Fibroblast of lung (primary cell): ENCODE data around the gene AP4B1. TPM values are rescaled to one million over a fixed set of nuclear protein-coding genes. Genes with fewer than 3 reads are reported as not detected.

ENCODE experiments used
- DNase-seq, 2 donors: peaks; one replicate each; pipeline versions ENCODE4 v3.0.0 to v3.0.0-alpha.2; 2010; ENCODE audit warnings: low read depth in 2 of 2
- H2AFZ ChIP-seq: 2 replicates; pipeline ENCODE4 v1.5.1; 2012; ENCODE audit warnings: low read length, control low read depth, inconsistent platforms
- H3K27ac ChIP-seq: 2 replicates; pipeline ENCODE4 v1.5.1; 2011; ENCODE audit warnings: low read length, control low read depth; ENCODE audit not compliant: insufficient read depth
- H3K27me3 ChIP-seq: 2 replicates; pipeline ENCODE4 v1.5.1; 2011; ENCODE audit warnings: mild to moderate bottlenecking, low read length; ENCODE audit not compliant: control insufficient read depth, insufficient read depth
- H3K36me3 ChIP-seq: 2 replicates; pipeline ENCODE4 v1.5.1; 2011; ENCODE audit warnings: low read length; ENCODE audit not compliant: control insufficient read depth, insufficient read depth
- H3K4me1 ChIP-seq: 2 replicates; pipeline ENCODE4 v1.5.1; 2011; ENCODE audit warnings: low read length; ENCODE audit not compliant: control insufficient read depth, insufficient read depth; ENCODE audit errors: extremely low read depth
- H3K4me2 ChIP-seq: 2 replicates; pipeline ENCODE4 v1.5.1; 2011; ENCODE audit warnings: low read length, control low read depth; ENCODE audit not compliant: insufficient read depth; ENCODE audit errors: extremely low read depth
- H3K4me3 ChIP-seq, 4 experiments: fragments of 200-600 bp in 1 of 4; sonication (generic) in 1 of 4; replicated peaks in 1 of 4; 2 replicates each; pipeline ENCODE4 v1.5.1; 2011 to 2016; ENCODE audit warnings: low read length in 4 of 4, low read depth in 3 of 4, mild to moderate bottlenecking in 3 of 4, control low read depth in 2 of 4, inconsistent platforms in 1 of 4, mixed read lengths in 1 of 4; ENCODE audit not compliant: insufficient read depth in 1 of 4; ENCODE audit errors: control extremely low read depth in 1 of 4
- H3K79me2 ChIP-seq: 2 replicates; pipeline ENCODE4 v1.5.1; 2012; ENCODE audit warnings: mild to moderate bottlenecking, low read length, inconsistent platforms; ENCODE audit not compliant: control insufficient read depth, insufficient read depth
- H3K9ac ChIP-seq: 2 replicates; pipeline ENCODE4 v1.5.1; 2011; ENCODE audit warnings: mild to moderate bottlenecking, low read length, control low read depth; ENCODE audit not compliant: insufficient read depth
- H3K9me3 ChIP-seq: 2 replicates; pipeline ENCODE4 v1.5.1; 2012; ENCODE audit warnings: low read depth, low read length; ENCODE audit not compliant: control insufficient read depth, insufficient read depth
- H4K20me1 ChIP-seq: 2 replicates; pipeline ENCODE4 v1.5.1; 2011; ENCODE audit warnings: low read length; ENCODE audit not compliant: control insufficient read depth, insufficient read depth; ENCODE audit errors: extremely low read depth
- EZH2 ChIP-seq: IDR thresholded peaks from 2 replicates; pipeline ENCODE4 v1.5.1; 2012; ENCODE audit warnings: low read length, control low read depth, mild to moderate bottlenecking; ENCODE audit errors: missing control alignments
- polyA plus RNA-seq, 2 donors: library from polyadenylated mRNA; depleted of rRNA in 1 of 2; stranded (reverse) in 1 of 2; unstranded in 1 of 2; fragments of >200 nt; gene quantifications; 2 replicates each; pipeline ENCODE4 v1.2.1, GENCODE V29; 2011 to 2012; ENCODE audit warnings: missing spikeins in 1 of 2
- total RNA-seq: library from RNA; depleted of rRNA; stranded (reverse); fragments of >200 nt; gene quantifications from 2 replicates; pipeline ENCODE4 v1.2.1, GENCODE V29; 2014
- TF ChIP-seq, protein P1 (sequence below), 2 donors: IDR thresholded peaks in 1 of 2; conservative IDR thresholded peaks in 1 of 2; 1 replicate in 1 of 2; 2 replicates in 1 of 2; pipeline ENCODE4 v1.5.1; 2011 to 2012; ENCODE audit warnings: low read length in 2 of 2, control low read depth in 1 of 2, inconsistent platforms in 1 of 2, low read depth in 1 of 2, mild to moderate bottlenecking in 1 of 2

The AP4B1 gene
- total and polyA plus RNA-seq, 2 donors (not counting 1 experiment from before 2014, with no cell fraction given), result 11.7 to 16.8 TPM

- H3K4me3 ChIP-seq, result no peak overlapping the region
- H4K20me1 ChIP-seq, result peaks cover 2% of the 10 kb centered on the region
- H3K9me3 ChIP-seq, result no peaks in the 10 kb centered on the region
- TF ChIP-seq, protein P1, sequence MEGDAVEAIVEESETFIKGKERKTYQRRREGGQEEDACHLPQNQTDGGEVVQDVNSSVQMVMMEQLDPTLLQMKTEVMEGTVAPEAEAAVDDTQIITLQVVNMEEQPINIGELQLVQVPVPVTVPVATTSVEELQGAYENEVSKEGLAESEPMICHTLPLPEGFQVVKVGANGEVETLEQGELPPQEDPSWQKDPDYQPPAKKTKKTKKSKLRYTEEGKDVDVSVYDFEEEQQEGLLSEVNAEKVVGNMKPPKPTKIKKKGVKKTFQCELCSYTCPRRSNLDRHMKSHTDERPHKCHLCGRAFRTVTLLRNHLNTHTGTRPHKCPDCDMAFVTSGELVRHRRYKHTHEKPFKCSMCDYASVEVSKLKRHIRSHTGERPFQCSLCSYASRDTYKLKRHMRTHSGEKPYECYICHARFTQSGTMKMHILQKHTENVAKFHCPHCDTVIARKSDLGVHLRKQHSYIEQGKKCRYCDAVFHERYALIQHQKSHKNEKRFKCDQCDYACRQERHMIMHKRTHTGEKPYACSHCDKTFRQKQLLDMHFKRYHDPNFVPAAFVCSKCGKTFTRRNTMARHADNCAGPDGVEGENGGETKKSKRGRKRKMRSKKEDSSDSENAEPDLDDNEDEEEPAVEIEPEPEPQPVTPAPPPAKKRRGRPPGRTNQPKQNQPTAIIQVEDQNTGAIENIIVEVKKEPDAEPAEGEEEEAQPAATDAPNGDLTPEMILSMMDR (conservative IDR thresholded peaks at IDR 0.05 in 1 of 2, IDR thresholded peaks at IDR 0.05 in 1 of 2; ENCODE audit: low read depth in 1 of 2, low read length in 2 of 2), result no peak
- no peak for TF ChIP-seq EZH2
- H3K36me3 ChIP-seq, result peaks cover 5% of the 10 kb centered on the region
- H3K27me3 ChIP-seq, result no peaks in the 10 kb centered on the region
- peaks cover 90% of the 10 kb centered on the region for H3K79me2 ChIP-seq
- no peak overlapping the region for H3K9ac ChIP-seq
- no peak for DNase-seq
- H2AFZ ChIP-seq, result no peak overlapping the region
- H3K27ac ChIP-seq, result no peak overlapping the region
- H3K4me1 ChIP-seq, result peaks cover 2% of the 10 kb centered on the region
- no peak overlapping the region for H3K4me2 ChIP-seq
These were observed 31.4 kb upstream of the AP4B1 start for GRCh38 chr1:113935970-113936369.

DNA sequence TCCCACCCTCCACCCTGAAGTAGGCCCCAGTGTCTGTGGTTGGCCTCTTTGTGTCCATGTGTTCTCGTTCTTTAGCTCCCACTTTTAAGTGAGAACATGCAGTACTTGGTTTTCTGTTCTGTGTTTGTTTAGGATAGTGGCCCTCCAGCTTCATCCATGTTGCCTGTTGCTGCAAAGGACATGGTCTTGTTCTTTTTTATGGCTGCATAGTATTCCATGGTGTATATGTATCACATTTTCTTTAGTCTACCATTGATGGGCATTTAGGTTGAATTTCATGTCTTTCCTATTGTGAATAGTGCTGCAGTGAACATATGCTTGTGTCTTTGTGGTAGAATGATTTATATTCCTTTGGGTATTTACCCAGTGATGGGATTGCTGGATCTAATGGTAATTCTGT is 30.6 kb upstream of the AP4B1 start:
- no peak for DNase-seq
- peaks cover 2% of the 10 kb centered on the region for H3K4me1 ChIP-seq
- H3K27ac ChIP-seq, result no peak overlapping the region
- no peaks in the 10 kb centered on the region for H3K36me3 ChIP-seq
- no peaks in the 10 kb centered on the region for H3K27me3 ChIP-seq
- H3K4me2 ChIP-seq, result no peak overlapping the region
- peaks cover 92% of the 10 kb centered on the region for H3K79me2 ChIP-seq
- TF ChIP-seq, protein P1 (conservative IDR thresholded peaks at IDR 0.05 in 1 of 2, IDR thresholded peaks at IDR 0.05 in 1 of 2; ENCODE audit: low read depth in 1 of 2, low read length in 2 of 2), result no peak
- no peak for TF ChIP-seq EZH2
- no peak overlapping the region for H2AFZ ChIP-seq
- no peak overlapping the region for H3K9ac ChIP-seq
- no peak overlapping the region for H3K4me3 ChIP-seq
- no peaks in the 10 kb centered on the region for H3K9me3 ChIP-seq
- peaks cover 2% of the 10 kb centered on the region for H4K20me1 ChIP-seq

- Histone ChIP-seq H3K4me1 (peaks cover 2% of the 10 kb centered on the region), H3K27me3 (no peaks in the 10 kb centered on the region), H2AFZ (no peak overlapping the region), H3K36me3 (no peaks in the 10 kb centered on the region), H3K4me2 (no peak overlapping the region), H3K9ac (no peak overlapping the region), H3K9me3 (no peaks in the 10 kb centered on the region), H3K79me2 (peaks cover 90% of the 10 kb centered on the region), H3K4me3 (no peak overlapping the region), H4K20me1 (peaks cover 2% of the 10 kb centered on the region), H3K27ac (no peak overlapping the region)
- TF ChIP-seq, protein P1 (conservative IDR thresholded peaks at IDR 0.05 in 1 of 2, IDR thresholded peaks at IDR 0.05 in 1 of 2; ENCODE audit: low read depth in 1 of 2, low read length in 2 of 2), result no peak
- no peak for TF ChIP-seq EZH2
- no peak for DNase-seq
These were observed 30.0 kb upstream of the AP4B1 start for GRCh38 chr1:113934511-113935055.
